GM12872 (cell line): ENCODE results near the gene HIKESHI.

Experiments
- TF ChIP-seq, protein P1 (sequence below): IDR thresholded peaks from 3 replicates; pipeline ENCODE4 v1.5.1; 2011; ENCODE audit warnings: low read depth, mild to moderate bottlenecking, low read length, moderate library complexity; ENCODE audit not compliant: insufficient read depth

The HIKESHI gene

GRCh38 chr11:86301742-86302091 is 323 bp upstream of the HIKESHI start:
- TF ChIP-seq, protein P1, sequence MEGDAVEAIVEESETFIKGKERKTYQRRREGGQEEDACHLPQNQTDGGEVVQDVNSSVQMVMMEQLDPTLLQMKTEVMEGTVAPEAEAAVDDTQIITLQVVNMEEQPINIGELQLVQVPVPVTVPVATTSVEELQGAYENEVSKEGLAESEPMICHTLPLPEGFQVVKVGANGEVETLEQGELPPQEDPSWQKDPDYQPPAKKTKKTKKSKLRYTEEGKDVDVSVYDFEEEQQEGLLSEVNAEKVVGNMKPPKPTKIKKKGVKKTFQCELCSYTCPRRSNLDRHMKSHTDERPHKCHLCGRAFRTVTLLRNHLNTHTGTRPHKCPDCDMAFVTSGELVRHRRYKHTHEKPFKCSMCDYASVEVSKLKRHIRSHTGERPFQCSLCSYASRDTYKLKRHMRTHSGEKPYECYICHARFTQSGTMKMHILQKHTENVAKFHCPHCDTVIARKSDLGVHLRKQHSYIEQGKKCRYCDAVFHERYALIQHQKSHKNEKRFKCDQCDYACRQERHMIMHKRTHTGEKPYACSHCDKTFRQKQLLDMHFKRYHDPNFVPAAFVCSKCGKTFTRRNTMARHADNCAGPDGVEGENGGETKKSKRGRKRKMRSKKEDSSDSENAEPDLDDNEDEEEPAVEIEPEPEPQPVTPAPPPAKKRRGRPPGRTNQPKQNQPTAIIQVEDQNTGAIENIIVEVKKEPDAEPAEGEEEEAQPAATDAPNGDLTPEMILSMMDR, result no peak

DNA sequence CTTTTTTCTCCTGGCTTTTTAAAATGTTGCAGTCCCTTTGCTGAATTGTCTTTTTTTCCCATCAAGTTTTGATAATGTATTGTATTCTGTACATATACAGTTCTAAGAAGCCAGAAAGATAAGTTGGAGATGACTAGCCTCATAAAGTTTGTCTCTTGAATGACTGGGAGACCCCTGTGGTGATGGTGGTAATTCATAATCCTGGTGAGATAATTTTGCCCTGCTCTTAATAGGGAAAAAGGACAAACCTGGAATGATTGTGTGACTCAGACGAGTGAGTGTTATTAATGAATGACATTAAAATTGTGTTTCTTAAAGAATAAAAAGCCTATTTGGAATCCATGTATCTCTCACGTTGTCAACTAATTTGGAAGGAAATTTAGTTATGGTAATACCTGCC is 1.2 kb downstream of the HIKESHI start:
- TF ChIP-seq, protein P1, result no peak

DNA sequence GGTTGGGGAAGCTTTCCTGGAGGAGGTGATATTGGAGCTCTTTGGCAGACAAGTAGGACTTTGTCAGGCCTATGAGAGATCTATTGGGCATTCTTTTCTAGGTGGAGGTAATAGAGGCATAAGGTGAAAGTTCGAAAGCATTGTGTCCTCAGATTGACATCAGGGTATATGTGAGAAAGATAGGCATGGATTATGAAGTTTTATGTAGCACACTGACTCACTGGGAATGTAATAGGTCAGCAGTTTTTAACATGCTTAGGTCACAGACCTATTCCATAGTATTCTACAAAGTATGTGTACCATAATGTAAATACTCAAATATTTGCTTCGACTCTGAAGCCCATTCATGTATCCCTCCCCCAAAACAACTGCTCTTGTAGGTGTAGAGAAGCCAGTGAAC is 11.8 kb downstream of the HIKESHI start:
- TF ChIP-seq, protein P1, result no peak

DNA sequence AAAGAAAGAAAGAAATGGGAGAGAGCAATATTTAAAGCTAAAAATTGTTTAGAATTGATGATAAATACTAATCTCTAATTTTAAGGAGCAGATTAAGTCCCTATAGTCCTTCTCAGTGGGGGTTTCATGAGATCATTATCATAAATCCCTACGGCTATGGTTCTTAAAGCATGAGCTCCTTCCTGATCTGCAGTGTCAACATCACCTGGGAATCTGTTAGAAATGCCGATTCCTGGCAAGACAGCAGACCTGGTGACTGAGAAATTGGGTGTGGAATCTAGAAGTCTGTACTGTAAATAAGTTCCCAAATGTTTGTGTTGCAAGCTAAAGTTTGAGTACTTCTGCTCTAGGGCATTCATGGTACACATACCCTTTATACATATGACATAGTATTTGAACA is 12.6 kb downstream of the HIKESHI start:
- TF ChIP-seq, protein P1, result no peak

- TF ChIP-seq, protein P1, result no peak
Measured at GRCh38 chr11:86335131-86335767, 33.2 kb downstream of the HIKESHI start.

DNA sequence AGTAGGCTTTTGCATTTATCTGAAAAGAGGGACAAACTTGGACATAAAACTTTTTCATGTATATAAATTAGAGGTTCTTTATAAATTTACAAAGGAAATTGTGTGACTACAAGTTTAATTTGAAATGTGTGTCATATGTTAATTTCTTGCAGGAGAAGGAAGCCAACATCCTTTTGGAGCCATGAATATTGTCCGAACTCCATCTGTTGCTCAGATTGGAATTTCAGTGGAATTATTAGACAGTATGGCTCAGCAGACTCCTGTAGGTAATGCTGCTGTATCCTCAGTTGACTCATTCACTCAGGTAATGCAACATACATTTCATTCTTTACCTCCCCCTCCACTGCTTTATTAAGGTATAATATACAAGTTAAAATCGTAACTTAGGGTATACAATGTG is 35.2 kb downstream of the HIKESHI start:
- TF ChIP-seq, protein P1, result no peak

- TF ChIP-seq, protein P1, result no peak
Measured at GRCh38 chr11:86341382-86341781, 39.3 kb downstream of the HIKESHI start.

DNA sequence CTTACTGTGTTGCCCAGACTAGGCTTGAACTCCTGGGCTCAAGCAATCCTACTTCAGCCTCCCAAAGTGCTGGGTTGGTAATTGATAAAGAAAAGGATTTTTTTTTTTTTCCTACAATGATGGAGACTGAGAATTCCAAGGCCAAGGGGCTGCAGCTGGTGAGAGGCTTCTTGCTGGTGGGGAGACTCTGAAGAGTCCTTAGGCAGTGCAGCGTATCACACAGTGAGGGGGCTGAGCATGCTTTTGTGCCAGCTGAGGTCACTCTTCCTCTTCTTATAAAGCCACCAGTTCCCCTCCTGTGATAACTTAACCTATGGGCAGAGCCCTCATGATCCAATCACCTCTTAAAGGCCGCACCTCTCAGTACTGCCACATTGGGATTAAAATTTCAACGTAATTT is 44.5 kb downstream of the HIKESHI start:
- TF ChIP-seq, protein P1, result no peak
